PC-3 (cell line): ENCODE data around the gene MAST4. TPM values are rescaled to one million over a fixed set of nuclear protein-coding genes. Genes with fewer than 3 reads are reported as not detected.
A peak's percentile ranks its signal among the peaks of the same experiment; 100 is the strongest.

Experiments used
- ATAC-seq: fragments of 200-7000 bp; cut with Tn5 transposase; 2 replicates; pipeline ENCODE4 v1.9.1; 2020; ENCODE audit warnings: mild to moderate bottlenecking, moderate library complexity
- BruUV-seq: library from RNA; stranded (reverse); fragments of 400-500 nt; replicated peaks from 2 replicates; lab custom pipeline; 2021; lab: Mats Ljungman, UMichigan
- CTCF ChIA-PET: fragments of 300-600 bp; sonication (Branson Sonifier 250); formaldehyde crosslinking; loops from one replicate; lab custom pipeline; 2022; ENCODE audit warnings: antibody characterized with exemption; lab: Charles Lee
- POLR2A ChIA-PET: fragments of 300-600 bp; sonication (Branson Sonifier 250); formaldehyde crosslinking; loops from one replicate; lab custom pipeline; 2022; ENCODE audit warnings: antibody characterized with exemption; ENCODE audit not compliant: unreplicated experiment; lab: Charles Lee
- DNase-seq: peaks from one replicate; pipeline ENCODE4 v3.0.0-alpha.2; 2015
- H2AFZ ChIP-seq: fragments of 300-600 bp; sonication (generic); 2 replicates; pipeline ENCODE4 v1.6.0; 2016; ENCODE audit warnings: antibody characterized with exemption, low read length
- H3F3A ChIP-seq: fragments of 300-600 bp; sonication (generic); one replicate; pipeline ENCODE4 v1.6.0; 2017; ENCODE audit warnings: antibody characterized with exemption, low read length, control low read depth, mild to moderate bottlenecking; ENCODE audit not compliant: unreplicated experiment
- H3K27ac ChIP-seq: fragments of 300-600 bp; sonication (generic); 2 replicates; pipeline ENCODE4 v1.5.1; 2016; ENCODE audit warnings: mild to moderate bottlenecking, low read length
- H3K27me3 ChIP-seq: fragments of 300-600 bp; sonication (generic); 2 replicates; pipeline ENCODE4 v1.6.1; 2016; ENCODE audit warnings: low read length, mixed read lengths
- H3K36me3 ChIP-seq: fragments of 300-600 bp; sonication (generic); 2 replicates; pipeline ENCODE4 v1.6.1; 2016; ENCODE audit warnings: low read depth, mixed run types, low read length, mixed read lengths
- H3K4me1 ChIP-seq: fragments of 300-600 bp; sonication (generic); 2 replicates; pipeline ENCODE4 v1.5.1; 2016; ENCODE audit warnings: low read length; ENCODE audit not compliant: insufficient read depth
- H3K4me2 ChIP-seq: fragments of 300-600 bp; sonication (generic); 2 replicates; pipeline ENCODE4 v1.6.0; 2016; ENCODE audit warnings: low read length
- H3K4me3 ChIP-seq: fragments of 300-600 bp; sonication (generic); 2 replicates; pipeline ENCODE4 v1.5.1; 2016; ENCODE audit warnings: mild to moderate bottlenecking, low read length, mixed read lengths
- H3K79me2 ChIP-seq: fragments of 300-600 bp; sonication (generic); 2 replicates; pipeline ENCODE4 v1.6.1; 2017; ENCODE audit warnings: low read length, mixed read lengths
- H3K9ac ChIP-seq: fragments of 300-600 bp; sonication (generic); 2 replicates; pipeline ENCODE4 v1.6.0; 2016; ENCODE audit warnings: mild to moderate bottlenecking, low read length
- H3K9me2 ChIP-seq: fragments of 300-600 bp; sonication (generic); replicated peaks from 2 replicates; pipeline ENCODE4 v1.6.1; 2016; ENCODE audit warnings: mixed run types, low read length, mixed read lengths
- H3K9me3 ChIP-seq: fragments of 300-600 bp; sonication (generic); 2 replicates; pipeline ENCODE4 v1.6.1; 2016; ENCODE audit warnings: low read length, mixed read lengths
- H4K20me1 ChIP-seq: fragments of 300-600 bp; sonication (generic); 2 replicates; pipeline ENCODE4 v1.6.1; 2016; ENCODE audit warnings: low read length, mixed read lengths
- EZH2 ChIP-seq: fragments of 300-600 bp; sonication (generic); IDR thresholded peaks from one replicate; pipeline ENCODE4 v1.6.1; 2017; ENCODE audit warnings: antibody characterized with exemption, mild to moderate bottlenecking, low read length; ENCODE audit not compliant: unreplicated experiment
- EZH2phosphoT487 ChIP-seq: fragments of 300-600 bp; sonication (generic); IDR thresholded peaks from 2 replicates; pipeline ENCODE4 v1.6.1; 2018; ENCODE audit warnings: mild to moderate bottlenecking, antibody characterized with exemption, low read length, borderline replicate concordance
- intact Hi-C: fragments of 100-400 bp; cut with micrococcal nuclease; formaldehyde crosslinking; loops from 2 replicates; pipeline ENCODE4 v1.9.0; 2023
- total RNA-seq: library from RNA; depleted of rRNA; stranded (reverse); fragments of >200 nt; gene quantifications from 2 replicates; pipeline ENCODE4 v1.2.3, GENCODE V29; 2014
- TF ChIP-seq, protein P1 (sequence below): fragments of 300-600 bp; sonication (generic); conservative IDR thresholded peaks from 2 replicates; pipeline ENCODE4 v1.5.1; 2017; ENCODE audit warnings: antibody characterized with exemption, low read depth, mild to moderate bottlenecking, low read length

Gene MAST4
- total RNA-seq, 1 experiment from 2014 or later = 7.9 TPM

DNA sequence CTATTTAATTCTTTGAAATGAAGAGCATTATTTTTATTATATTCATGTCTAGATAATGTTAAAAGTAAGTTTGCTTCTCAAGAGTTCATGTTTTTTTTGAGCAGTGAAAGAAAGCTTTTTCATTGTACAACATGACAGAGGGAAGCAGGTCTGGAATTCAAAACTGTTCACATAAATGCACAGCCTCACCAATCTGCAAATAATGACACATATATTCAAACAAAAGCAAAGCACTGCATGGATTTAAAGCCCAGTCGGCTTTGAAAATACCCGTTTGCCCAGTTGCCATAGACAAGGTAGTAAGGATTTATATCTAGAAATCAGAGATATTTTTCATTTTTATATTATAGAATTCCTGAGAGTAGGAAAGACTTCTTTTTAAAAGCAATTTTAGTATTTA, 398.6 kb downstream of the MAST4 start:
- intact Hi-C loops = loop anchor here (2.0 kb wide), 1 partner anchor 14 kb away; no protein-coding TSS in a partner anchor
- POLR2A ChIA-PET = interaction anchor here (0.9 kb wide), 1 partner anchor 9 kb away, joined by 4 read pairs; no protein-coding TSS in a partner anchor
- CTCF ChIA-PET = no interaction called here
- H3K9me2 ChIP-seq = no peaks in the 10 kb centered on the region
- peak overlapping the region; percentile 69 for H3K4me2 ChIP-seq
- no peaks in the 10 kb centered on the region for H3K79me2 ChIP-seq
- H2AFZ ChIP-seq = no peak overlapping the region
- no peak overlapping the region for H3K9ac ChIP-seq
- peak; percentile 79 for DNase-seq
- no peaks in the 10 kb centered on the region for H4K20me1 ChIP-seq
- peak overlapping the region; percentile 47 for H3K27ac ChIP-seq
- no peak for TF ChIP-seq EZH2phosphoT487
- TF ChIP-seq EZH2 = no peak
- TF ChIP-seq, protein P1, sequence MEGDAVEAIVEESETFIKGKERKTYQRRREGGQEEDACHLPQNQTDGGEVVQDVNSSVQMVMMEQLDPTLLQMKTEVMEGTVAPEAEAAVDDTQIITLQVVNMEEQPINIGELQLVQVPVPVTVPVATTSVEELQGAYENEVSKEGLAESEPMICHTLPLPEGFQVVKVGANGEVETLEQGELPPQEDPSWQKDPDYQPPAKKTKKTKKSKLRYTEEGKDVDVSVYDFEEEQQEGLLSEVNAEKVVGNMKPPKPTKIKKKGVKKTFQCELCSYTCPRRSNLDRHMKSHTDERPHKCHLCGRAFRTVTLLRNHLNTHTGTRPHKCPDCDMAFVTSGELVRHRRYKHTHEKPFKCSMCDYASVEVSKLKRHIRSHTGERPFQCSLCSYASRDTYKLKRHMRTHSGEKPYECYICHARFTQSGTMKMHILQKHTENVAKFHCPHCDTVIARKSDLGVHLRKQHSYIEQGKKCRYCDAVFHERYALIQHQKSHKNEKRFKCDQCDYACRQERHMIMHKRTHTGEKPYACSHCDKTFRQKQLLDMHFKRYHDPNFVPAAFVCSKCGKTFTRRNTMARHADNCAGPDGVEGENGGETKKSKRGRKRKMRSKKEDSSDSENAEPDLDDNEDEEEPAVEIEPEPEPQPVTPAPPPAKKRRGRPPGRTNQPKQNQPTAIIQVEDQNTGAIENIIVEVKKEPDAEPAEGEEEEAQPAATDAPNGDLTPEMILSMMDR = no peak
- H3F3A ChIP-seq = no peaks in the 10 kb centered on the region
- no peaks in the 10 kb centered on the region for H3K27me3 ChIP-seq
- BruUV-seq = no TSS peak
- ATAC-seq = peak; percentile 93
- H3K4me3 ChIP-seq = 0 out of 2 replicates have a peak overlapping the region, but pooled peaks have one; percentile 11
- H3K36me3 ChIP-seq = no peaks in the 10 kb centered on the region
- peaks cover 22% of the 10 kb centered on the region for H3K4me1 ChIP-seq
- no peaks in the 10 kb centered on the region for H3K9me3 ChIP-seq

- no peaks in the 10 kb centered on the region for H3K36me3 ChIP-seq
- intact Hi-C loops = loop anchor here (5.0 to 10.0 kb wide), 2 partner anchors 44 to 186 kb away; no protein-coding TSS in a partner anchor
- POLR2A ChIA-PET = no interaction called here
- no peaks in the 10 kb centered on the region for H4K20me1 ChIP-seq
- H2AFZ ChIP-seq = no peak overlapping the region
- H3F3A ChIP-seq = no peaks in the 10 kb centered on the region
- TF ChIP-seq EZH2 (no peak), EZH2phosphoT487 (no peak)
- TF ChIP-seq, protein P1 = no peak
- peak; percentile 65 for DNase-seq
- no peaks in the 10 kb centered on the region for H3K9me2 ChIP-seq
- H3K27me3 ChIP-seq = no peaks in the 10 kb centered on the region
- H3K4me2 ChIP-seq = peak overlapping the region; percentile 51
- no peak for ATAC-seq
- peaks cover 30% of the 10 kb centered on the region for H3K4me1 ChIP-seq
- CTCF ChIA-PET = no interaction called here
- H3K27ac ChIP-seq = peak overlapping the region; percentile 64
- H3K4me3 ChIP-seq = no peak overlapping the region
- H3K79me2 ChIP-seq = peaks cover 14% of the 10 kb centered on the region
- H3K9ac ChIP-seq = no peak overlapping the region
- H3K9me3 ChIP-seq = no peaks in the 10 kb centered on the region
- BruUV-seq = no TSS peak
Observed at GRCh38 chr5:67000794-67001475, 404.7 kb downstream of the MAST4 start.
